ENCODE measurements around the gene OR51I1. TPM values are rescaled to one million over a fixed set of nuclear protein-coding genes. Genes with fewer than 3 reads are reported as not detected.

OR51I1 gene
- total RNA-seq, 4 donors from 2014 or later = not detected

DNA sequence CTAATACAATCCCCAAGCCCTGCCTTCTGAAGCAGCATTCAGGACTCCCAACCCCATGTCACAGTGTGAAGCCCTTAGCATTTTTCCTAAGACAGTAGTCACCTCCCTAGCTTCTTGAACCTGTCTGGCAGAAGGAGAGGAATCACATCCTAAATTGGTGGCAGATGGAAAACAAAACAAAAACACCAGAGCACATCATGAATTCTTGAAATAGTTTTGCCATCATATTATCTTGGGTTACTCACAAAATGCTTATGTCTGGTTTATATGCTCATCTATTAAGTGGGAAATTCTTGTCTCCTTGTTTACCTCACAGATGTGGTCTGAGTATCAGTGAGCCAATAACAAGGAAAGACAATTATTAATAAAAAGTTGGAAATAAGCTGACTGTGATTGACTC lies 42.4 kb downstream of the OR51I1 start:
- no peak for TF ChIP-seq CTCF (IDR thresholded peaks at IDR 0.05 in 4 of 5, conservative IDR thresholded peaks at IDR 0.05 in 1 of 5)
- no peak for TF ChIP-seq POLR2A (IDR thresholded peaks at IDR 0.05)
- in situ Hi-C loops (cut with MboI; ENCODE audit: low sequenced_read_pairs in 4 of 4) (no loop called here), intact Hi-C loops (cut with DNase I; ENCODE audit: low total_unique reads) (no loop called here)
- DNase-seq (no peak), ATAC-seq (no peak)
- no peaks in the 10 kb centered on the region for H3K9me3 ChIP-seq
- no peak overlapping the region for H3K4me3 ChIP-seq
- no peaks in the 10 kb centered on the region for H3K36me3 ChIP-seq
- H3K27me3 ChIP-seq = no peaks in the 10 kb centered on the region
- no peaks in the 10 kb centered on the region for H3K4me1 ChIP-seq
- no peak overlapping the region for H3K27ac ChIP-seq

GRCh38 chr11:5394091-5394490 lies 47.2 kb downstream of the OR51I1 start:
- H3K27ac ChIP-seq = no peak overlapping the region
- TF ChIP-seq POLR2A (IDR thresholded peaks at IDR 0.05) (no peak), CTCF (IDR thresholded peaks at IDR 0.05 in 4 of 5, conservative IDR thresholded peaks at IDR 0.05 in 1 of 5) (no peak)
- in situ Hi-C loops (cut with MboI; ENCODE audit: low sequenced_read_pairs in 4 of 4) (no loop called here), intact Hi-C loops (cut with DNase I; ENCODE audit: low total_unique reads) (no loop called here)
- no peaks in the 10 kb centered on the region for H3K36me3 ChIP-seq
- no peak overlapping the region for H3K4me3 ChIP-seq
- no peaks in the 10 kb centered on the region for H3K4me1 ChIP-seq
- H3K9me3 ChIP-seq = no peaks in the 10 kb centered on the region
- DNase-seq (no peak), ATAC-seq (no peak)
- H3K27me3 ChIP-seq = no peaks in the 10 kb centered on the region

Other genes starting within 250 kb of the OR51I1 start
- gene OR51V1, start 240.8 kb downstream of the OR51I1 start, total RNA-seq = not detected
- 100 to 1,000 TPM in 1 of 4 donors, 10 to 100 TPM in 2, 1 to 10 TPM in 1; 7.9 to 229 (median 35.3) TPM for gene HBB, start 214.4 kb downstream of the OR51I1 start, total RNA-seq
- gene HBD, start 207.0 kb downstream of the OR51I1 start, total RNA-seq = not detected
- not detected for gene HBG1, start 191.7 kb downstream of the OR51I1 start, total RNA-seq
- gene HBG2, start 186.7 kb downstream of the OR51I1 start, total RNA-seq = not detected
- gene HBE1, start 171.6 kb downstream of the OR51I1 start, total RNA-seq = not detected
- gene OR51B4, start 139.6 kb downstream of the OR51I1 start, total RNA-seq = not detected
- gene OR51B2, start 117.2 kb downstream of the OR51I1 start, total RNA-seq = not detected
- gene OR51B5, start 98.0 kb downstream of the OR51I1 start, total RNA-seq = not detected
- not detected for gene OR51B6, start 90.0 kb downstream of the OR51I1 start, total RNA-seq
- not detected for gene OR51M1, start 57.7 kb downstream of the OR51I1 start, total RNA-seq
- gene OR51Q1, start 19.4 kb downstream of the OR51I1 start, total RNA-seq = not detected
- gene OR51I2, start 7.8 kb upstream of the OR51I1 start, total RNA-seq = not detected
- not detected for gene OR52D1, start 47.2 kb upstream of the OR51I1 start, total RNA-seq
- gene UBQLN3, start 68.4 kb upstream of the OR51I1 start, total RNA-seq = not detected
- under 1 TPM in 1 of 4 donors, not detected in 3; 0.25 TPM for gene UBQLNL, start 75.2 kb upstream of the OR51I1 start, total RNA-seq
- gene OR52H1, start 107.0 kb upstream of the OR51I1 start, total RNA-seq = not detected
- not detected for gene OR52B6, start 139.4 kb upstream of the OR51I1 start, total RNA-seq
- gene TRIM6, start 155.1 kb upstream of the OR51I1 start, total RNA-seq = under 1 TPM; 0.15 to 0.35 (median 0.28) TPM
- gene TRIM34, start 183.5 kb upstream of the OR51I1 start, total RNA-seq = 1 to 10 TPM in 3 of 4 donors, under 1 TPM in 1; 0.32 to 1.6 (median 1.2) TPM
- gene TRIM5, start 243.6 kb upstream of the OR51I1 start, total RNA-seq = 1 to 10 TPM; 2.3 to 3.9 (median 2.6) TPM
- 10 to 100 TPM in 2 of 4 donors, 1 to 10 TPM in 2; 5.3 to 15.8 (median 8.8) TPM for gene TRIM22, start 248.3 kb upstream of the OR51I1 start, total RNA-seq

All from gastrocnemius medialis (tissue), 4 donors.